IMR-90 (cell line): ENCODE results near the gene IFNA8.

Experiments
- BHLHE40 ChIP-seq: fragments of 150-350 bp; IDR thresholded peaks from 2 replicates; pipeline ENCODE4 v1.6.1; 2016; ENCODE audit warnings: mild to moderate bottlenecking, low read depth, low read length
- CEBPB ChIP-seq: IDR thresholded peaks from 2 replicates; pipeline ENCODE4 v1.6.1; 2012; ENCODE audit warnings: low read depth, low read length, improper control_type of control experiment
- CTCF ChIP-seq: conservative IDR thresholded peaks from 2 replicates; pipeline ENCODE4 v1.5.1; 2012; ENCODE audit warnings: mild to moderate bottlenecking, low read depth, low read length, improper control_type of control experiment
- MAFK ChIP-seq: IDR thresholded peaks from 2 replicates; pipeline ENCODE4 v1.6.1; 2012; ENCODE audit warnings: low read depth, low read length, improper control_type of control experiment
- MAZ ChIP-seq: IDR thresholded peaks from 2 replicates; pipeline ENCODE4 v1.6.1; 2012; ENCODE audit warnings: low read depth, mild to moderate bottlenecking, low read length, improper control_type of control experiment, moderate library complexity, borderline replicate concordance
- MXI1 ChIP-seq: IDR thresholded peaks from 2 replicates; pipeline ENCODE4 v1.6.1; 2012; ENCODE audit warnings: low read depth, mild to moderate bottlenecking, low read length, moderate library complexity, borderline replicate concordance
- POLR2A ChIP-seq: IDR thresholded peaks from 2 replicates; pipeline ENCODE4 v1.6.1; 2012; ENCODE audit warnings: mild to moderate bottlenecking, low read depth, low read length
- RAD21 ChIP-seq: IDR thresholded peaks from 2 replicates; pipeline ENCODE4 v1.6.1; 2012; ENCODE audit warnings: low read length, improper control_type of control experiment
- RCOR1 ChIP-seq: IDR thresholded peaks from 2 replicates; pipeline ENCODE4 v1.6.1; 2012; ENCODE audit warnings: mild to moderate bottlenecking, low read length, improper control_type of control experiment; ENCODE audit not compliant: insufficient replicate concordance
- RFX5 ChIP-seq: IDR thresholded peaks from 2 replicates; pipeline ENCODE4 v1.8.0; 2012; ENCODE audit warnings: low read depth, mild to moderate bottlenecking, low read length, moderate library complexity
- USF2 ChIP-seq: fragments of 150-350 bp; IDR thresholded peaks from 2 replicates; pipeline ENCODE4 v1.6.1; 2017; ENCODE audit warnings: mild to moderate bottlenecking, antibody characterized with exemption, low read length, low read depth

DNA sequence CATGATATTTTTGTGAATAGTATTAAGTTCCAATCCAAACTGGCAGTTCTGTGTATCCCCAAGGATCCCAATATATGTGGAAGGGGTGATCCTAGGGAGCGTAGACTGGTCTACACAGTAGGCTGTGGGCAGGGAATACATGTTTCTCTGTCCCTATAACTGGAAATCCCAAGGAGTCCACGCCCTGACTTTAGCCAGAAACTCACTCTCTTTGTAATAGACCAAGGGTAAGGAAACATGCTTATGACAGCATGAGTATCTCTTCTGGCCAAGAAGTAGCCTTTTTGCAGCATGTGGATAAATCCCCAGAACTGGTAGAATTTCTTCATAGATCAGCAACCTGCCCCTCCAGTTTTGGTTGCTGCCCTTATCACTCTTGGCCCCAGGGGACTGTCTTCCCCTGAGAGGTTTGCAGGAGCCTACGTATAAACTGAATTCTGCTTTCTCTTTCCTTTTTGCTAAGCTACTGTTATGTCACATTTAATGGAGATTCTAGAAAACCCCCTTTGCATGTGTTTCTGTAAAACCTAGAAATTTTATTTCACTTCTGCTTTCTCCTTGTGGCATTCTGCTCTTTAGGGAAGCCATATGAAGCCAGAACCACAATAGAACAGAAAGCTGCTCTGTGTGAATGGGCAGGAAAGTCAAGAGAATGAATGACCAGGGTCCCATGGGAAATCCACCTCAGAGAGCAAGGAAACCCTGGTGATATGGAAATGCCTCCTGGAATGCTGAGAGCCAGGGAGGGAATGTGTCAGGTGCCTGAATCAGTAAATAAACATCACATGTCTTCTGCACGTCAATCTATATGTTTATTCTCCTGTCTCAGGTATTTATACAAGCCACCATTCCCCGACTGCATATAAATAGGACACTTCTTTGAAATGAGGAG is 27.2 kb upstream of the IFNA8 start:
- TF ChIP-seq POLR2A (no peak), CTCF (no peak), MAFK (no peak), BHLHE40 (no peak), USF2 (no peak), CEBPB (no peak), MAZ (no peak), RFX5 (no peak), RAD21 (no peak), MXI1 (no peak), RCOR1 (no peak)
